HepG2 (cell line): ENCODE measurements around the gene HPD. TPM values are rescaled to one million over a fixed set of nuclear protein-coding genes. Genes with fewer than 3 reads are reported as not detected.

Experiments used
- ATF7 ChIP-seq, 2 experiments: fragments of 450-650 bp in 1 of 2; sonication (generic) in 1 of 2; formaldehyde crosslinking in 1 of 2; IDR thresholded peaks; 2 replicates each; pipeline versions ENCODE4 v1.4.0 to v1.6.1; 2016 to 2020; ENCODE audit warnings: antibody characterized with exemption in 1 of 2, mild to moderate bottlenecking in 1 of 2, missing genetic modification reagents in 1 of 2
- BCL6 ChIP-seq: IDR thresholded peaks from 2 replicates; pipeline ENCODE4 v1.6.1; 2016; ENCODE audit warnings: missing genetic modification reagents, missing compliant biosample characterization
- HDAC2 ChIP-seq: sonication (generic); formaldehyde crosslinking; IDR thresholded peaks from 2 replicates; pipeline ENCODE4 v1.4.0; 2020; ENCODE audit warnings: missing genetic modification reagents
- HHEX ChIP-seq: IDR thresholded peaks from 2 replicates; pipeline ENCODE4 v1.6.1; 2016; ENCODE audit warnings: control low read depth
- MXD4 ChIP-seq: IDR thresholded peaks from 2 replicates; pipeline ENCODE4 v1.6.1; 2016; ENCODE audit warnings: mild to moderate bottlenecking, missing biosample characterization, missing genetic modification reagents
- RXRB ChIP-seq: IDR thresholded peaks from 2 replicates; pipeline ENCODE4 v1.6.1; 2016; ENCODE audit warnings: borderline replicate concordance, missing genetic modification reagents, missing compliant biosample characterization
- SKIL ChIP-seq: sonication (generic); formaldehyde crosslinking; IDR thresholded peaks from 2 replicates; pipeline ENCODE4 v1.8.0; 2022; ENCODE audit warnings: missing genetic modification reagents, mild to moderate bottlenecking, moderate library complexity, borderline replicate concordance
- TBL1XR1 ChIP-seq: fragments of 150-350 bp; IDR thresholded peaks from 2 replicates; pipeline ENCODE4 v1.6.1; 2014; ENCODE audit warnings: borderline replicate concordance, low read length; ENCODE audit not compliant: partially characterized antibody
- TBX2 ChIP-seq: sonication (generic); formaldehyde crosslinking; IDR thresholded peaks from 2 replicates; pipeline ENCODE4 v1.5.0; 2020; ENCODE audit warnings: missing genetic modification reagents, mild to moderate bottlenecking, borderline replicate concordance
- TIGD3 ChIP-seq: sonication (generic); formaldehyde crosslinking; IDR thresholded peaks from 2 replicates; pipeline ENCODE4 v1.5.1; 2020; ENCODE audit warnings: mild to moderate bottlenecking, missing genetic modification reagents, borderline replicate concordance
- YEATS4 ChIP-seq: sonication (generic); formaldehyde crosslinking; IDR thresholded peaks from 2 replicates; pipeline ENCODE4 v1.4.0; 2020; ENCODE audit warnings: missing genetic modification reagents, borderline replicate concordance
- ZMYM3 ChIP-seq: sonication (generic); formaldehyde crosslinking; IDR thresholded peaks from 2 replicates; pipeline ENCODE4 v1.5.1; 2020; ENCODE audit warnings: mild to moderate bottlenecking, missing genetic modification reagents
- ZNF207 ChIP-seq: fragments of 450-650 bp; IDR thresholded peaks from 2 replicates; pipeline ENCODE4 v1.6.1; 2016; ENCODE audit warnings: antibody characterized with exemption, borderline replicate concordance
- ZNF230 ChIP-seq: sonication (generic); formaldehyde crosslinking; IDR thresholded peaks from 2 replicates; pipeline ENCODE4 v1.4.0; 2020; ENCODE audit warnings: mild to moderate bottlenecking, missing genetic modification reagents
- ZNF232 ChIP-seq: sonication (generic); formaldehyde crosslinking; IDR thresholded peaks from 2 replicates; pipeline ENCODE4 v1.4.0; 2020; ENCODE audit warnings: missing genetic modification reagents, borderline replicate concordance
- ZNF468 ChIP-seq: sonication (generic); formaldehyde crosslinking; IDR thresholded peaks from 2 replicates; pipeline ENCODE4 v1.8.0; 2022; ENCODE audit warnings: mild to moderate bottlenecking, moderate library complexity, missing genetic modification reagents
- ZNF550 ChIP-seq: sonication (generic); formaldehyde crosslinking; IDR thresholded peaks from 2 replicates; pipeline ENCODE4 v1.4.0; 2020; ENCODE audit warnings: mild to moderate bottlenecking, missing genetic modification reagents, borderline replicate concordance
- ZNF552 ChIP-seq: sonication (generic); formaldehyde crosslinking; IDR thresholded peaks from 2 replicates; pipeline ENCODE4 v1.9.0; 2022; ENCODE audit warnings: missing genetic modification reagents, mild to moderate bottlenecking, borderline replicate concordance
- ZNF614 ChIP-seq: IDR thresholded peaks from 2 replicates; pipeline ENCODE4 v1.6.1; 2018; ENCODE audit warnings: missing biosample characterization, missing genetic modification reagents, inconsistent platforms, borderline replicate concordance
- ZNF75D ChIP-seq: sonication (generic); formaldehyde crosslinking; IDR thresholded peaks from 2 replicates; pipeline ENCODE4 v1.8.1; 2023; ENCODE audit warnings: missing genetic modification reagents, mild to moderate bottlenecking, borderline replicate concordance
- ZNF788 ChIP-seq: sonication (generic); formaldehyde crosslinking; IDR thresholded peaks from 2 replicates; pipeline ENCODE4 v1.5.0; 2020; ENCODE audit warnings: mild to moderate bottlenecking, missing genetic modification reagents, borderline replicate concordance
- ZNF816 ChIP-seq: sonication (generic); formaldehyde crosslinking; IDR thresholded peaks from 2 replicates; pipeline ENCODE4 v1.8.0; 2022; ENCODE audit warnings: missing genetic modification reagents, mild to moderate bottlenecking, borderline replicate concordance
- polyA plus RNA-seq, 8 experiments: library from polyadenylated mRNA; depleted of rRNA in 3 of 8; stranded (reverse) in 7 of 8; unstranded in 1 of 8; fragments of >200 nt; fragmentation: Illumina TruSeq in 4 of 8; extraction: Trizol in 4 of 8; gene quantifications; 2 replicates each; pipeline versions ENCODE4 v1.2.1 to v1.2.3, GENCODE V29; 2011 to 2016; ENCODE audit warnings: low read depth in 4 of 8, missing spikeins in 1 of 8, mixed read lengths in 1 of 8; ENCODE audit not compliant: insufficient read depth in 1 of 8
- total RNA-seq, 5 experiments: library from RNA; depleted of rRNA; stranded (reverse); fragments of >200 nt; fragmentation: Illumina TruSeq; extraction: Trizol; gene quantifications; 2 replicates each; pipeline ENCODE4 v1.2.3, GENCODE V29; 2016; ENCODE audit warnings: low read depth in 1 of 5
- TF ChIP-seq, protein P1 (sequence below): IDR thresholded peaks from 2 replicates; pipeline ENCODE4 v1.6.1; 2016; ENCODE audit warnings: low read depth, control low read depth
- TF ChIP-seq, protein P2 (sequence below): IDR thresholded peaks from 2 replicates; pipeline ENCODE4 v1.6.1; 2016; ENCODE audit warnings: mild to moderate bottlenecking, missing biosample characterization, missing genetic modification reagents

Gene HPD
- total and polyA plus RNA-seq, 2 of the 13 experiments (the other 11 are each of a cell fraction or from before 2014, with no cell fraction given), result 120 to 195 TPM

GRCh38 chr12:121857322-121858246, 1.1 kb downstream of the HPD start (continued):
- TF ChIP-seq, protein P1, sequence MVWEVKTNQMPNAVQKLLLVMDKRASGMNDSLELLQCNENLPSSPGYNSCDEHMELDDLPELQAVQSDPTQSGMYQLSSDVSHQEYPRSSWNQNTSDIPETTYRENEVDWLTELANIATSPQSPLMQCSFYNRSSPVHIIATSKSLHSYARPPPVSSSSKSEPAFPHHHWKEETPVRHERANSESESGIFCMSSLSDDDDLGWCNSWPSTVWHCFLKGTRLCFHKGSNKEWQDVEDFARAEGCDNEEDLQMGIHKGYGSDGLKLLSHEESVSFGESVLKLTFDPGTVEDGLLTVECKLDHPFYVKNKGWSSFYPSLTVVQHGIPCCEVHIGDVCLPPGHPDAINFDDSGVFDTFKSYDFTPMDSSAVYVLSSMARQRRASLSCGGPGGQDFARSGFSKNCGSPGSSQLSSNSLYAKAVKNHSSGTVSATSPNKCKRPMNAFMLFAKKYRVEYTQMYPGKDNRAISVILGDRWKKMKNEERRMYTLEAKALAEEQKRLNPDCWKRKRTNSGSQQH, result no peak
- TF ChIP-seq ZMYM3 (CRISPR knock-in tag) (peak; percentile 94), HDAC2 (CRISPR knock-in tag) (peak; percentile 52), ZNF230 (no peak), ZNF550 (CRISPR knock-in tag) (no peak), ZNF232 (CRISPR knock-in tag) (0 out of 2 replicates have a peak, but pooled peaks have one; percentile 56), HHEX (CRISPR knock-in tag) (no peak), YEATS4 (peak; percentile 74; the same call in 1 of the 2 replicates), MXD4 (peak; percentile 65), TBL1XR1 (peak; percentile 53), ZNF468 (CRISPR knock-in tag) (no peak), RXRB (CRISPR knock-in tag) (peak; percentile 86), TBX2 (CRISPR knock-in tag) (peak; percentile 53; the same call in 1 of the 2 replicates), BCL6 (CRISPR knock-in tag) (peak; percentile 28; the same call in 1 of the 2 replicates), ZNF552 (CRISPR knock-in tag) (no peak), ATF7 (IDR thresholded peaks at IDR 0.05) (peak; percentile 19), ATF7 (CRISPR knock-in tag; IDR thresholded peaks at IDR 0.05) (peak; percentile 80), ZNF816 (no peak; the same call in 1 of the 2 replicates), ZNF75D (CRISPR knock-in tag) (no peak), SKIL (peak; percentile 72; the same call in 1 of the 2 replicates), ZNF614 (CRISPR knock-in tag) (peak; percentile 41; the same call in 1 of the 2 replicates), TIGD3 (no peak), ZNF788 (CRISPR knock-in tag) (peak; percentile 46; the same call in 1 of the 2 replicates), ZNF207 (no peak)
- TF ChIP-seq, protein P2, sequence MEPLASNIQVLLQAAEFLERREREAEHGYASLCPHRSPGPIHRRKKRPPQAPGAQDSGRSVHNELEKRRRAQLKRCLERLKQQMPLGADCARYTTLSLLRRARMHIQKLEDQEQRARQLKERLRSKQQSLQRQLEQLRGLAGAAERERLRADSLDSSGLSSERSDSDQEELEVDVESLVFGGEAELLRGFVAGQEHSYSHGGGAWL, result no peak; the same call in 1 of the 2 replicates
